ENCODE measurements around the gene AKAP17A.
"Not testable (repeated sequence)": the region's sequence is repeated elsewhere in the genome, so short reads cannot be mapped to it uniquely, and the experiment has no call there.

Gene AKAP17A

DNA sequence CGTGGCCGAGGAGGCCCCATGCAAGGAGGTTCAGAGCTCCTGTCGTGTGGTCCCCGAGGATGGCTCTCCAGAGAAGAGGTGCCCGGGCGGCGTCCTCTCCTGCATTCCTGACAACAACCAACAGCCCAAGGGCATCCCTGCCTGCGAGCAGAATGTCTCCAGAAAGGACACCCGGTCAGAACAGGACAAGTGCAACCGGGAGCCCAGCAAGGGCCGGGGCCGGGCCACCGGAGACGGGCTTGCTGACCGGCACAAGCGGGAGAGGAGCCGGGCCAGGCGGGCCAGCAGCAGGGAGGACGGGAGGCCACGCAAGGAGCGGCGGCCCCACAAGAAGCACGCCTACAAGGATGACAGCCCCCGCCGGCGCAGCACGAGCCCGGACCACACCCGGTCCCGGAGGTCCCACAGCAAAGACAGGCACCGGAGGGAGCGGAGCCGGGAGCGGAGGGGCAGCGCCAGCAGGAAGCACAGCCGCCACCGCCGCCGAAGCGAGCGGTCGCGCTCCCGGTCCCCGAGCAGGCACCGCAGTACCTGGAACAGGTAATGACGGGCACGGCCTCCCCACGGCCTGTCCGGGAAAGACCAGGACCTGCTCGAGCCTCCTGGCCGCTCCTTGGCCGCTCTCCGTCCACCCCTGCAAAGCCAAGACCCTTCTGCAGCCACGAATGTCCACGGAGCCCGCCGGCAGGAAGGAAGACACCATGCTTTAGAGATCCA is 9.8 kb downstream of the AKAP17A start:
- no peak for DNase-seq (ENCODE audit: low read depth in 4 of 4, low spot score in 1 of 4)

- DNase-seq (ENCODE audit: low read depth in 4 of 4, low spot score in 1 of 4): no peak
These were observed 10.3 kb downstream of the AKAP17A start for GRCh38 chrX:1601768-1602085.

DNA sequence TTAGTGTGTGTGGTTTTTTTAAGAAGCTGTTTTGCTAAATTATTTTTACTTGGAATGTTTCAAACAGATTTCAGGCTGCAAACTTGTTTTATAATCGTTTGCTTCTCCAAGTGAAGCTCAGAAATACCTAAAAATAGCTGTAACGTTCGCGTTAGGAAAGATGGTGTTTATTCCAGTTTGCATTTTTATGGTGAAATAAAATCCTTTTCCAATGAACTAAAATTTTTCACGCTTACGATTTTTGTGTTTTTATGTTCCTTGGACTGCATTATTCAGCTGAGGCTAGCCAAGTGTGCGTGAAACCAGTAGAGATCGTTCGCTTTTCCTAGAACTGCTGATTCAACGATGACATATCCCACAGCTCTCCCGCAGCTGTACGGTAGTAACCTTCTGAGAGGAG is 10.9 kb downstream of the AKAP17A start:
- DNase-seq (ENCODE audit: low read depth in 4 of 4, low spot score in 1 of 4): no peak

GRCh38 chrX:1606496-1606895 is 15.1 kb downstream of the AKAP17A start:
- DNase-seq (ENCODE audit: low read depth in 4 of 4, low spot score in 1 of 4): no peak

DNA sequence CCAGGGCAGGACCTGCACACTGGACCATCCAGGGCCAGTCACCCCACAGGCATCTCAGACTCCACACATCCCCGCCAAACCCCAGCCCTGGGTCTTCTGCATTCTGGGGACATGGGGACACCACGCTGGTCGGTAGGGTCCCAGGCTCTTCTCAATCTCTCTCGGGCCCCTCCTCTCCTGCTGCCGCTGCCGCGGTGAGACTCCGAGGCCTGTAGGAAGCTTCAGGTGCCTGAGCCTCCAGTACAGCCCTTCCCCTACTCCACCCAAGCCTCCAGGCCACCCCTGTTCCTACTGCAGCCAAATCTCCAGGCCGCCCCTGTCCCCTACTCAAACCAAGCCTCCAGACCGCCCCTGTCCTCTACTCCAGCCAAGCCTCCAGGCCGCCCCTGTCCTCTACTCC is 17.9 kb downstream of the AKAP17A start:
- DNase-seq (ENCODE audit: low read depth in 4 of 4, low spot score in 1 of 4): no peak

DNA sequence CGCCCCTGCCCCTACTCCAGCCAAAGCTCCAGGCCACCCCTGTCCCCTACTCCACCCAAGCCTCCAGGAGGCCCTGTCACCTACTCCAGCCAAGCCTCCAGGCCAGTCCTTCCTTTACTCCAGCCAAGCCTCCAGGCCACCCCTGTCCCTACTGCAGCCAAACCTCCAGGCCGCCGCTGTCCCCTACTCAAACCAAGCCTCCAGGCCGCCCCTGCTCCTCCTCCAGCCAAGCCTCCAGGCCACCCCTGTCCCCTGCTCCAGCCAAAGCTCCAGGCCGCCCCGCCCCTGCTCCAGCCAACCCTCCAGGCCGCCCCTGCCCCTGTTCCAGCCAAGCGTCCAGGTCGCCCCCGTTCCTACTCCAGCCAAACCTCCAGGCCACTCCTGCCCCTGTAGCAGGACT is 18.4 kb downstream of the AKAP17A start:
- no peak for DNase-seq (ENCODE audit: low read depth in 4 of 4, low spot score in 1 of 4)

- no peak for DNase-seq (ENCODE audit: low read depth in 4 of 4, low spot score in 1 of 4)
These were observed 18.8 kb downstream of the AKAP17A start for GRCh38 chrX:1610166-1610565.

DNA sequence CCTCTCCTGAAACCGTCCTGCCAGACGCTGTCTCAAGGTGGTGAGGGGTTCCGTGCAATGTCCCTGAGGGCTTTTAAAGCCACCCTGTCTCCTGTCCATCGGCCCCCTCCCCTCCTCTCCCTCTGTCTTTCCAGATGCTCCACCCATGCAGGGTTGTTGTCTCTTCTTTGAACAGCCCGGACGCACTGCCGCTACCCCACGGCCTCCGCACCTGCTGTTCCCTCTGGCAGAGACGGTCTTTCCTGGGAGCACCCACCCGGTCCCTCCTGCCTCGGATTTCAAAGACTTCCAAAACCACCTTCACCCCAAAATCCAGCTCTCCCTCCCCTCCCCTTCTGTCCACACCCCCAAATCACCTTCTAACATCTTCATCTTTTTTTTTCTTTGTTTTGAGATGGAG is 19.3 kb downstream of the AKAP17A start:
- DNase-seq (ENCODE audit: low read depth in 4 of 4, low spot score in 1 of 4): no peak

DNA sequence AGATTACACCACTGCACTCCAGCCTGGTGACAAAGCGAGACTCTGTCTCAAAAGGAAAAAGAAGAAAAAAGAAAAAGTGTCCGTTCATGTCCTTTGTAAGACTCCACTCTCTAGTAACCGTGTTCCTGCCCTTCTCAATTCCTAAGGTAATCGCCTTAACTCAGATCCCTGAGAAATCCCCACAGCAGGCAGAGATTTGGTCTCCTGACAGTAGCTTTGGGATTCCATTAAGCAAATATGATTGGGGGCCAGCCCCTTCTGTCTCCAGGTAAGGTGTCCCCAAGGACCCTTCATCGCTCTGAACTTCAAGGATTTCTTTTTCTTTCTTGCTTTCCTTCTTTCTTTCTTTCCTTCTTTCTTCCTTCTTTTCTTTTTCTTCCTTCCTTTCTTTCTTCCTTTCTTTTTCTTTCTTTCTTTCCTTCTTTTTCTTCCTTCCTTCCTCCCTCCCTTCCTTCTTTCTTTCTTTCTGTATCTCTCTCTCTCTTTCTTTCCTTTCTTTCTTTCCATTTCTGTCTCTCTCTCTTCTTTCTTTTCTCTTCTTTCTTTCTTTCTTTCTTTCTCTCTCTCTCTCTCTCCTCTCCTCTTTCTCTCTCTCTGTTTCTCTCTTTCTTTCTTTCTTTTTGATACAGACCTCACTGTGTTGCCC is 21.4 kb downstream of the AKAP17A start:
- DNase-seq (ENCODE audit: low read depth in 4 of 4, low spot score in 1 of 4): no peak

DNA sequence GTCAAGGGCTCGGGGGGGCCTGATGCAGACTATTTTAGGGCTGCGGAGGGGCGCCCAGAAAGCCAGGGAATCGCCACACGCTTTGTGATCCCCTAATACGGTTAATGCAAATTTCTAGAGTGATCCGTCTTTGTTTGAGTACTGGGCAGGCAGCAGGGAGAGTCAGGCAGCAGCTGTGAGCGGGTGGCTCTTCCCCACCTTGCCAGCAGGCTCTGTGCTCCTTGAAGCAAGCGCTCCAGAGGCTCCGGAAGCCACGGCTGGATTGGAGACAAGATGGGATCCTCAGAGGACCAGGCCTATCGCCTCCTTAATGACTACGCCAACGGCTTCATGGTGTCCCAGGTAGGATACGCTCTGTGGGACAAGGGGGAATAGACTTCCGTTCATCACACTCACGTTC is 23.5 kb downstream of the AKAP17A start, which contains the start of gene ASMT:
Gene ASMT, plus strand, starts transcription at position 133 of the 400 bp plus-strand sequence. Its CDS starts 141 bp downstream, at position 274.
- no peak for DNase-seq (ENCODE audit: low read depth in 4 of 4, low spot score in 1 of 4)

GRCh38 chrX:1618689-1619088 is 27.3 kb downstream of the AKAP17A start:
- DNase-seq (ENCODE audit: low read depth in 4 of 4, low spot score in 1 of 4): no peak

DNA sequence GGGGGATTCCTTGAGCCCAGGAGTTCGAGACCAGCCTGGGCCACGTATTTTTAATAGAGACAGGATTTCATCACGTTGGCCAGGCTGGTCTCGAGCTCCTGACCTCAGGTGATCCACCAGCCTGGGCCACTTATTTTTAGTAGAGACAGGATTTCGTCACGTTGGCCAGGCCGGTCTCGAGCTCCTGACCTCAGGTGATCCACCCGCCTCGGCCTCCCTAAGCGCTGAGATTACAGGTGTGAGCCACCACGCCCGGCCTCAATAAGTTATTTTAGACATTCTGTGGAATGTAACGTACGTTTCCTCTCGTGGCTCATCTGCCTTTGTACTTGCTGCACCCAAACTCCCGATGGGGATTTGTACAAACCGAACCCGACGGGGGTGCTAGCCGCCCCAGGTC is 32.3 kb downstream of the AKAP17A start:
- no peak for DNase-seq (ENCODE audit: low read depth in 4 of 4, low spot score in 1 of 4)

GRCh38 chrX:1624158-1624860 is 32.9 kb downstream of the AKAP17A start:
- DNase-seq (ENCODE audit: low read depth in 4 of 4, low spot score in 1 of 4): not testable (repeated sequence)

- DNase-seq (ENCODE audit: low read depth in 4 of 4, low spot score in 1 of 4): not testable (repeated sequence)
These were observed 33.4 kb downstream of the AKAP17A start for GRCh38 chrX:1624861-1625215.

- no peak for DNase-seq (ENCODE audit: low read depth in 4 of 4, low spot score in 1 of 4)
These were observed 37.8 kb downstream of the AKAP17A start for GRCh38 chrX:1629244-1629643.

DNA sequence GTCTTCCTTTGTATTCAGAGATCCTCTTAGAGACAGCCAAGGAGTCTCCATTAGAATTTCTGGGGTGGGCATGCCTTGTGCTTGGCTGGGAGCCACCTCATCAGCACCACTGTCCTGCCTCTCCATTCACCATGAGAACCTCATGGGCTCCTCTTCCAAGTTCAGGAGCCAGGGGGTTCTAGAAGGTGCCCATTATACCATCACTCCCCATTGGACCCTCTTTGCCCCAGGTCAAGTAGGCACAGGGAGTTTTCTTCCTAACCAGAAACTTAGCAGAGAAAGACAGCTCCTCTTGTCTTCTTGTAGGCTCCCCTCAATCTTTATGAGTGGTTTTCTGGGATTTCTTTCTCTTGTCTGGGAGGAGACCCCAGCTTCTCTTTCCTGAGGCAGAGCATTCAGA is 54.6 kb downstream of the AKAP17A start:
- no peak for DNase-seq (ENCODE audit: low read depth in 4 of 4, low spot score in 1 of 4)

DNA sequence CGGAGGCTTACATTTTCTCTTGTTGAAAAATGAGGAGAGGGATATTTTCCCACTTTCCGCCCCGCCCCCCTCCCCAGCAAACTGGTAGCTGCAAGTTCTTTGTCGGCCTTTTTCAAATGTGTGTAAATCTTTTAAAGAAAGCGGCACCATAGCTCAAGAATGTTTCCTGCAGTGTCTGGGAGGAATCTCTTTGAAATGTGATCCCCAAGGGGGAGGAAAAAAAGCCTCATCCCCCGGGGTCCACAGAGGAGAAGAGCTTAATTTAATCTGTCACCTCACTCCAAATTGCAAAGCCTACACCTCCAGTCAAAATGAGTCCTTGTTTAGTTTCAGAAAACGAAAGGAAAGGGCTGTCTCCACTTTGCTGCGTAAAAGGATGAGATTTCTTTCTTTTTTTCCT is 58.2 kb downstream of the AKAP17A start:
- no peak for DNase-seq (ENCODE audit: low read depth in 4 of 4, low spot score in 1 of 4)

Data from stimulated activated CD4-positive, alpha-beta T cell treated with anti-CD3 and anti-CD28 coated beads, Interleukin-1b, Interleukin-23, amount 100 ng/mL, for 24 hours (primary cell).